GM10266 (cell line): ENCODE results near the gene TMEM214.

Experiments
- DNase-seq: peaks from one replicate; pipeline ENCODE4 v3.0.0; 2012; ENCODE audit errors: extremely low spot score
- CTCF ChIP-seq: IDR thresholded peaks from 2 replicates; pipeline ENCODE4 v1.5.1; 2012; ENCODE audit warnings: mild to moderate bottlenecking, low read depth; ENCODE audit not compliant: control insufficient read depth, insufficient read depth; ENCODE audit errors: missing control alignments

Gene TMEM214

DNA sequence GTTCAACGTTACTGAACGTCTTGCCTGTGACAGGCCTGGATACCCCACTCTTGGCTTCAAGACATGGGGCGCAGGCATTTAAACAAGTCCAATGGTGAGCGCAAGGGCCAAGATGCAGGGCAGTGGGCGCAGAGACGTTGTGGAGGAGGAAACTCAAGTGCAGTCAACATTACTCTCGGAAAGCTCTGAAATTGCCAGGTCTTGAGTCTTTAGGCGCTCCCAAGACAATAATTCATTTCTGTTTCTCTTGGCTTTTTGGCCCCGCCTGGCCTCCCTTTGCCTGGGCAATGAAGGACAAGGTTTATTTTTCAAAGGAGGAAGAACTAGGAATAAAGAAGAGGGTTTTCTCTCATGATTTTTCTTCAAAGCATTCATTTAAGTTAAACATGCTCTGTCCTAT is 13.3 kb upstream of the TMEM214 start:
- no peak for TF ChIP-seq CTCF
- DNase-seq = no peak

- DNase-seq = no peak
- no peak for TF ChIP-seq CTCF
Observed at GRCh38 chr2:27019931-27020855, 12.6 kb upstream of the TMEM214 start.

DNA sequence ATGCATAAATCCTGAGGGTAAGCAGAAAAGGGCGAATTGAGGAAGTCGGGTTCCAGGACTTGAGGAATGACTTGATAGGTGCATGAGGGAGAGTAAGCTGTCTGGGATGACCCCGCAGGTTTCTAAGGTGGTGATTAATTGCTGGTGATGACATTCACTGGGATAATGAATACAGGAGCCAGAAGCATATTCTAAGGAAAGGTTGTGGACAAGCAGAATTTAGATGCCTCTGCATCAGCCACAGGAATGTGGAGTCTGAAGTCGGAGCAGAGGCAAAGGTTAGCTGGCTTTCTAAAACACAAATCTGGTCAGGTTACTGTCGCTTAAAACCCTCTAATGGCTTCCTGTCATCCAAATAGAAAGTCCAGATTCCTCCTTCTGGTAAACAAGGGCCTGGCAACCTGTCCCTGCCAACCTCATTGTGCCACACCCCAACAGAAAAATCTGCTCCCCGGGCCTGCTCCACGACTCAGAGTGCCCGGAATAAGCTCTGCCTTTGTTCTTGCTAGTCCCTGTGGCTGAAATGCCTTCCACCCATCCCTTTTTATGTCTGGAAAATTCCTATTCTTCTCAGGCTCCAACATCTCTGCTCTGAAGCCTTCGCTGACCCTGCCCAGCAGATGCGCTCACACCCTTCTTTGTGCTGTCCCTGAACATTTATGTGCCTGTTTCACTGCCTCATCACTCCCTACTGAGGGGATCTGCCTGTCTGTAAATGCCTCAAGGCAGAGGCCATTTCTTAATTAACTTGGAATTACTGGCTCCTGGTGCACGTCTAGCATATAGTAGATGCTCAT is 11.3 kb upstream of the TMEM214 start:
- DNase-seq = no peak
- TF ChIP-seq CTCF = no peak

DNA sequence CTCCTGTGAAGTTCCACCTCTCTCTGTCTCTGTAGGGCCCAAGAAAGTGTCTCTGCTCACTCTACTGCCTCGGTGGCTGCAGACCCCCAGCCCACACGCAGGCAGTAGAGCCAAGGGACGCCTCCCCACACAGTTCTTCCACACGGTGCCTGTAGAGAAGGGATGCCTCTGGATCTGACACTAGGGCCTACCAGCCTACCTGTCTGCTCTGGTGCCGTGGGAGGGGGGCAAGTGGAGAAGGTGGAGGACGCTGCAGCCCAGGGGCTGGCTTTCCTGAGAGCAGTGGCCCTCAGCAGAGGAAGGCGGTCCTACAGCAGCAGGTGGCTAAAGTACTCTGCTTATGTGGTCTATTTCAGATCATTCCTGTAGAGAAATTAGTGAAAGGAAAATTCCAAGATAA is 9.0 kb upstream of the TMEM214 start:
- TF ChIP-seq CTCF = no peak
- DNase-seq = no peak

DNA sequence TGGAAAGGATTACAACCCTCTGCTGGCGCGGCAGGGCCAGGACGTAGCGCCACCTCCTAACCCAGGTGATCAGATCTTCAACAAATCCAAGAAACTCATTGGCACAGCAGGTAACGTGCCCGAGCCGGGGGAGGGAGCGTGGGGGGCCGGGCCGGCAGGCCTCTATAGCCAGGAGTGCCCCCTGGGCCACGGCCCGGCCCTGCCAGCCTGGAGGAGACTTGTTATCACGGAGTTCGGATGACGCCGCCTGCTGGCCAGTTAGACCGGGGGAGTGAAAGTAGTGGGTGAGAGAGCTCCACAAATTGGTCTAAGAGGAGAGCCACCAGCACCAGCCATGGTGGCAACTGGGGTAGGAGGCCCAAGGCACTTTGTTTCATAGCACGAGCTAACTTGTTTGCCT is 8.6 kb upstream of the TMEM214 start:
- no peak for DNase-seq
- TF ChIP-seq CTCF = no peak

DNA sequence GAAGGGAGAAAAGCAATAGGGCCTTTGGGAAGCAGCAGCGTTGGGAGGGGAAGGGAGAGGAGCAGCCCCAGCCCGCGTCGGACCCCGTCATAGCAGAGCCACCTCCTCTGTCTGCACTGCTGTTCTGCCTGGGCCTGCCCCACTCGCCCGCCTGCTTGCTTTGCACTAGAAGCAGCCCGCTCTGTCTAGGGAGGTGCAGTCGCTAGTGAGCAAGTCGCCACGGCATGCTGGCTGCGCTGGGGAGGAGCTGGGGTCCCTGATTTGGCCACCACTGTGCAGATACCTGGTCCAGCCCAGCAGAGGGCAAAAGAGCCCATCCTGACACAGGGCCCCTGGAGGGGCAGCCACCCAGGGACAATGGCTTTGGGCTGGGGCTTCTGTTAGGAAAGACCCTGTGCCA is 8.0 kb upstream of the TMEM214 start:
- no peak for DNase-seq
- no peak for TF ChIP-seq CTCF
